K562 (cell line): ENCODE measurements around the gene IGSF23. TPM values are rescaled to one million over a fixed set of nuclear protein-coding genes. Genes with fewer than 3 reads are reported as not detected.

Experiments
- ATAC-seq: fragments of 200-7000 bp; cut with Tn5 transposase; 3 replicates; pipeline ENCODE4 v1.9.1; 2020; ENCODE audit warnings: moderate library complexity
- BruUV-seq: library from RNA; stranded (reverse); fragments of 400-500 nt; replicated peaks from 2 replicates; lab custom pipeline; 2021; lab: Mats Ljungman, UMichigan
- CTCF ChIA-PET: fragments of 300-600 bp; formaldehyde crosslinking; extraction: SDS; loops from one replicate; lab custom pipeline; 2021; ENCODE audit warnings: low intra/inter-chr PET ratio; lab: Yijun Ruan, JAX
- POLR2A ChIA-PET: fragments of 300-600, 350-650 bp; sonication (Branson Sonifier 250); formaldehyde crosslinking; extraction: SDS; loops from one replicate; lab custom pipeline; 2021; ENCODE audit warnings: antibody characterized with exemption, inconsistent platforms; lab: Yijun Ruan, JAX
- DNase-seq, 4 experiments: peaks; one replicate each; pipeline versions ENCODE4 v3.0.0 to v3.0.0-alpha.2; 2011 to 2018; ENCODE audit warnings: low spot score in 3 of 4, mixed read lengths in 3 of 4; ENCODE audit errors: extremely low read depth in 1 of 4
- FAIRE-seq: peaks from 2 replicates; lab custom pipeline; 2011; peaks lifted over from hg19 to GRCh38; lab: Jason Lieb, UNC
- H2AFZ ChIP-seq: 2 replicates; pipeline ENCODE4 v1.6.0; 2011; ENCODE audit warnings: low read depth, low read length, control low read depth, inconsistent platforms
- H3K27ac ChIP-seq: fragments of 200-600 bp; 3 replicates; pipeline ENCODE4 v1.8.0; 2011; ENCODE audit warnings: low read depth, mild to moderate bottlenecking, control low read depth, inconsistent platforms, low read length, moderate library complexity, mixed read lengths; ENCODE audit errors: extremely low read depth
- H3K27me3 ChIP-seq, 2 experiments: fragments of 300-600 bp in 1 of 2; 2 replicates in 1 of 2; 3 replicates in 1 of 2; pipeline versions ENCODE4 v1.6.0 to v1.8.0; 2011; ENCODE audit warnings: inconsistent platforms in 2 of 2, low read length in 2 of 2, mild to moderate bottlenecking in 1 of 2, mixed read lengths in 1 of 2, moderate library complexity in 1 of 2; ENCODE audit not compliant: control insufficient read depth in 2 of 2, insufficient read depth in 2 of 2
- H3K36me3 ChIP-seq: fragments of 300-600 bp; 3 replicates; pipeline ENCODE4 v1.8.0; 2011; ENCODE audit warnings: mild to moderate bottlenecking, low read length, inconsistent platforms; ENCODE audit not compliant: control insufficient read depth, insufficient read depth
- H3K4me1 ChIP-seq, 2 experiments: fragments of 200-600 bp in 1 of 2; replicated peaks in 1 of 2; 2 replicates in 1 of 2; 3 replicates in 1 of 2; pipeline versions ENCODE4 v1.5.1 to v1.8.0; 2011; ENCODE audit warnings: inconsistent platforms in 2 of 2, low read length in 2 of 2, mild to moderate bottlenecking in 1 of 2, mixed read lengths in 1 of 2, moderate library complexity in 1 of 2; ENCODE audit not compliant: control insufficient read depth in 2 of 2, insufficient read depth in 2 of 2
- H3K4me2 ChIP-seq: 2 replicates; pipeline ENCODE4 v1.6.1; 2011; ENCODE audit warnings: low read length, control low read depth, inconsistent platforms, mixed read lengths; ENCODE audit not compliant: insufficient read depth
- H3K4me3 ChIP-seq: fragments of 200-600 bp; sonication (generic), shearing (Covaris generic); 2 replicates; pipeline ENCODE4 v1.5.1; 2016; ENCODE audit warnings: control low read depth, inconsistent platforms
- H3K79me2 ChIP-seq: fragments of 200-600 bp; 3 replicates; pipeline ENCODE4 v1.8.0; 2011; ENCODE audit warnings: low read length, inconsistent platforms; ENCODE audit not compliant: control insufficient read depth, insufficient read depth
- H3K9ac ChIP-seq, 2 experiments: 2 replicates each; pipeline versions ENCODE4 v1.6.0 to v1.6.1; 2011; ENCODE audit warnings: low read depth in 2 of 2, low read length in 2 of 2, control low read depth in 1 of 2, inconsistent platforms in 1 of 2, mild to moderate bottlenecking in 1 of 2, mixed read lengths in 1 of 2; ENCODE audit not compliant: insufficient read depth in 1 of 2
- H3K9me1 ChIP-seq: one replicate; pipeline ENCODE4 v1.6.0; 2011; ENCODE audit warnings: inconsistent platforms, mild to moderate bottlenecking, low read length, moderate library complexity; ENCODE audit not compliant: control insufficient read depth, insufficient read depth
- H3K9me3 ChIP-seq: replicated peaks from 2 replicates; pipeline ENCODE4 v1.5.1; 2011; ENCODE audit warnings: low read depth, low read length, inconsistent platforms; ENCODE audit not compliant: control insufficient read depth, insufficient read depth
- H4K20me1 ChIP-seq: replicated peaks from 2 replicates; pipeline ENCODE4 v1.6.1; 2011; ENCODE audit warnings: low read length, inconsistent platforms, mixed read lengths; ENCODE audit not compliant: control insufficient read depth, insufficient read depth
- FIP1L1 ChIP-seq: fragments of 200-400 bp; formaldehyde crosslinking; IDR thresholded peaks from 2 replicates; pipeline ENCODE4 v1.6.1; 2018; ENCODE audit warnings: mild to moderate bottlenecking, low read depth, low read length; ENCODE audit not compliant: poor library complexity, severe bottlenecking
- GABPA ChIP-seq: fragments of 200-800 bp; sonication (Bioruptor generic); conservative IDR thresholded peaks from 2 replicates; pipeline ENCODE4 v1.6.1; 2016; ENCODE audit warnings: low read depth, missing genetic modification characterization, missing compliant biosample characterization
- GATAD2B ChIP-seq: fragments of 450-650 bp; IDR thresholded peaks from 2 replicates; pipeline ENCODE4 v1.6.1; 2017; ENCODE audit warnings: mild to moderate bottlenecking, borderline replicate concordance
- MYBL2 ChIP-seq, 2 experiments: fragments of 450-650 bp in 1 of 2; sonication (generic) in 1 of 2; formaldehyde crosslinking in 1 of 2; IDR thresholded peaks; 2 replicates each; pipeline versions ENCODE4 v1.6.1 to v1.8.1; 2017 to 2022; ENCODE audit warnings: borderline replicate concordance in 1 of 2, inconsistent platforms in 1 of 2, low read depth in 1 of 2, mild to moderate bottlenecking in 1 of 2, missing genetic modification reagents in 1 of 2, moderate library complexity in 1 of 2
- POLR2A ChIP-seq: fragments of 450-650 bp; conservative IDR thresholded peaks from 2 replicates; pipeline ENCODE4 v1.6.1; 2016
- RFX5 ChIP-seq: IDR thresholded peaks from 2 replicates; pipeline ENCODE4 v1.6.1; 2011; ENCODE audit warnings: low read depth, mild to moderate bottlenecking, improper control_type of control experiment, low read length
- RUNX1 ChIP-seq: sonication (generic); IDR thresholded peaks from 2 replicates; pipeline ENCODE4 v1.6.1; 2016; ENCODE audit warnings: antibody characterized with exemption, low read depth
- SIN3B ChIP-seq: fragments of 450-650 bp; IDR thresholded peaks from 2 replicates; pipeline ENCODE4 v1.6.1; 2017; ENCODE audit warnings: low read depth, mild to moderate bottlenecking, moderate library complexity
- ZFP36 ChIP-seq: fragments of 150-350 bp; IDR thresholded peaks from 2 replicates; pipeline ENCODE4 v1.6.1; 2018; ENCODE audit warnings: low read length, low read depth; ENCODE audit not compliant: partially characterized antibody
- ZNF146 ChIP-seq: IDR thresholded peaks from one replicate; pipeline ENCODE4 v1.6.1; 2018; ENCODE audit warnings: missing compliant biosample characterization; ENCODE audit not compliant: unreplicated experiment
- WGBS: fragments of 100-300 bp; shearing (Covaris generic); methylation state at CpG from one replicate; pipeline ENCODE4 v1.1.6; 2016; ENCODE audit warnings: low coverage, mixed read lengths; ENCODE audit not compliant: insufficient coverage; ENCODE audit errors: missing lambda C conversion rate; 5-methylcytosine and 5-hydroxymethylcytosine counted together
- in situ Hi-C: fragments of 300-500 bp; cut with MboI; formaldehyde crosslinking; loops from 4 replicates; pipeline ENCODE4 v1.15.0; 2018; ENCODE audit warnings: inconsistent platforms, mixed read lengths
- intact Hi-C: fragments of 100-400 bp; cut with micrococcal nuclease; formaldehyde crosslinking; loops from 2 replicates; pipeline ENCODE4 v1.14.2; 2022
- polyA plus RNA-seq, 8 experiments: library from polyadenylated mRNA; depleted of rRNA in 4 of 8; stranded (reverse) in 5 of 8; unstranded in 3 of 8; fragments of >200 nt; fragmentation: Nextera tagmentation in 2 of 8; fragmentation: Illumina TruSeq in 1 of 8; extraction: Ambion mirVana in 2 of 8; extraction: Trizol in 1 of 8; gene quantifications; 2 replicates each; pipeline versions ENCODE4 v1.2.1 to v1.2.3, GENCODE V29; 2011 to 2014; ENCODE audit warnings: inconsistent platforms in 1 of 8, missing spikeins in 1 of 8
- total RNA-seq, 7 experiments: library from RNA; depleted of rRNA in 6 of 7; stranded (reverse); fragments of >200 nt in 6 of 7; fragmentation: Illumina TruSeq in 2 of 7; extraction: Trizol in 2 of 7; gene quantifications; 2 replicates each; pipeline versions ENCODE4 v1.2.1 to v1.2.3, GENCODE V29; 2011 to 2021; ENCODE audit warnings: low replicate concordance in 1 of 7
- TF ChIP-seq, protein P1 (sequence below), 2 experiments: fragments of 450-650 bp; formaldehyde crosslinking in 1 of 2; IDR thresholded peaks; 2 replicates each; pipeline versions ENCODE4 v1.4.0 to v1.6.1; 2014 to 2020; ENCODE audit warnings: mild to moderate bottlenecking in 2 of 2, borderline replicate concordance in 1 of 2, low read depth in 1 of 2

Gene IGSF23
- total and polyA plus RNA-seq, 9 of the 15 experiments (the other 6 are each of a cell fraction or from before 2014, with no cell fraction given): not detected

DNA sequence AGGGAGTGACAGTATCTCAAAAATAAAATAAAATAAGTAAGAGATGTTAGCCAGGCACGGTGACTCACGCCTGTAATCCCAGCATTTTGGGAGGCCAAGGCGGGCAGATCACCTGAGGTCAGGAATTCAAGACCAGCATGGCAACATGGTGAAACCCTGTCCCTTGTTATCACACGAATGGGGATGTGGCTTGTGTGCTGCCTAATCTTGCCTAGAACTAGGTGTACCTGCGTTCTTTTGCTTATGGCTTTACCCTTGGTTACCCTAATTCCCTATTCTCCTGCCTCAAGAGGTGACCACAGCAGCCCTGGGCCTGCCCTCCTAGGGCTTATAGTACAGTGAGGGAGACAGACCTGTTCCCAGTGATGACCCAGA lies 24.0 kb downstream of the IGSF23 start (continued):
- TF ChIP-seq GATAD2B: no peak
- no peak for TF ChIP-seq RUNX1
- TF ChIP-seq SIN3B: no peak
- TF ChIP-seq POLR2A: no peak
- no peak for TF ChIP-seq RFX5
- no peak for TF ChIP-seq MYBL2 (IDR thresholded peaks at IDR 0.05; ENCODE audit: low read depth)
- TF ChIP-seq MYBL2 (CRISPR knock-in tag; IDR thresholded peaks at IDR 0.05; ENCODE audit: borderline replicate concordance): no peak
- no peak for TF ChIP-seq ZNF146
- TF ChIP-seq GABPA (tag): no peak

DNA sequence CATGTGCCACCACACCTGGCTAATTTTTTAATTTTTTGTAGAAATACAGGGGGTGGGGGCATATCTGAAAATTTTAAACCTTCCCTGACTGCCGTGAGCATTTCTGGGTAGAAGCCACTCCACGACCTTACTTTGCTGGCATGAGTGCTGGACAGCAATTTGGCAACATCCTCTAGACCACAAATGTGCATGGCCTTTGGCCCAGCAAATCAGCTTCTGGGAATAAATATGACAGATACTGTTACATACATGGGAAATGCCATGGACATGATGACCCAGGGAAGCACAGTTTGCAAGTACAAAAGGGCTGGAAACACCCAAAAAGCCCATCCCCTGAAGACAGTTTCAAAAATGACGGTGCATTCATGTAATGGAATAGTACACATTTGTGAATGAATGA lies 27.2 kb downstream of the IGSF23 start:
- Histone ChIP-seq H3K27ac (no peak overlapping the region), H3K9me1 (no peaks in the 10 kb centered on the region), H3K4me2 (no peak overlapping the region), H3K9me3 (no peaks in the 10 kb centered on the region), H3K79me2 (peaks cover 7% of the 10 kb centered on the region; the same call in 2 of the 3 replicates), H3K27me3 (no peaks in the 10 kb centered on the region), H3K36me3 (no peaks in the 10 kb centered on the region), H2AFZ (no peak overlapping the region), H3K4me1 (peaks cover 7 to 19% of the 10 kb centered on the region in 2 experiments; a peak in 4 of 5 replicates), H4K20me1 (no peaks in the 10 kb centered on the region), H3K9ac (no peak overlapping the region), H3K4me3 (no peak overlapping the region)
- DNase-seq (no peak), ATAC-seq (no peak), FAIRE-seq (no peak)
- POLR2A ChIA-PET: interaction anchor here (1.0 kb wide), 1 partner anchor 16 kb away, joined by 3 read pairs; no protein-coding TSS in a partner anchor
- BruUV-seq: no TSS peak
- intact Hi-C loops (no loop called here), in situ Hi-C loops (no loop called here)
- CTCF ChIA-PET: no interaction called here
- TF ChIP-seq FIP1L1: no peak
- TF ChIP-seq ZFP36: no peak
- TF ChIP-seq, protein P1, sequence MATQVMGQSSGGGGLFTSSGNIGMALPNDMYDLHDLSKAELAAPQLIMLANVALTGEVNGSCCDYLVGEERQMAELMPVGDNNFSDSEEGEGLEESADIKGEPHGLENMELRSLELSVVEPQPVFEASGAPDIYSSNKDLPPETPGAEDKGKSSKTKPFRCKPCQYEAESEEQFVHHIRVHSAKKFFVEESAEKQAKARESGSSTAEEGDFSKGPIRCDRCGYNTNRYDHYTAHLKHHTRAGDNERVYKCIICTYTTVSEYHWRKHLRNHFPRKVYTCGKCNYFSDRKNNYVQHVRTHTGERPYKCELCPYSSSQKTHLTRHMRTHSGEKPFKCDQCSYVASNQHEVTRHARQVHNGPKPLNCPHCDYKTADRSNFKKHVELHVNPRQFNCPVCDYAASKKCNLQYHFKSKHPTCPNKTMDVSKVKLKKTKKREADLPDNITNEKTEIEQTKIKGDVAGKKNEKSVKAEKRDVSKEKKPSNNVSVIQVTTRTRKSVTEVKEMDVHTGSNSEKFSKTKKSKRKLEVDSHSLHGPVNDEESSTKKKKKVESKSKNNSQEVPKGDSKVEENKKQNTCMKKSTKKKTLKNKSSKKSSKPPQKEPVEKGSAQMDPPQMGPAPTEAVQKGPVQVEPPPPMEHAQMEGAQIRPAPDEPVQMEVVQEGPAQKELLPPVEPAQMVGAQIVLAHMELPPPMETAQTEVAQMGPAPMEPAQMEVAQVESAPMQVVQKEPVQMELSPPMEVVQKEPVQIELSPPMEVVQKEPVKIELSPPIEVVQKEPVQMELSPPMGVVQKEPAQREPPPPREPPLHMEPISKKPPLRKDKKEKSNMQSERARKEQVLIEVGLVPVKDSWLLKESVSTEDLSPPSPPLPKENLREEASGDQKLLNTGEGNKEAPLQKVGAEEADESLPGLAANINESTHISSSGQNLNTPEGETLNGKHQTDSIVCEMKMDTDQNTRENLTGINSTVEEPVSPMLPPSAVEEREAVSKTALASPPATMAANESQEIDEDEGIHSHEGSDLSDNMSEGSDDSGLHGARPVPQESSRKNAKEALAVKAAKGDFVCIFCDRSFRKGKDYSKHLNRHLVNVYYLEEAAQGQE (IDR thresholded peaks at IDR 0.05; ENCODE audit: borderline replicate concordance): peak; percentile 30
- TF ChIP-seq, protein P1 (CRISPR knock-in tag; IDR thresholded peaks at IDR 0.05; ENCODE audit: low read depth): no peak
- WGBS: 61% methylated on average over 3 of the region's 3 CpGs
